ENCODE data around the gene IQSEC3. TPM values are rescaled to one million over a fixed set of nuclear protein-coding genes. Genes with fewer than 3 reads are reported as not detected.

The IQSEC3 gene
- total and polyA plus RNA-seq, 10 of the 15 experiments (the other 5 are each of a cell fraction or from before 2014, with no cell fraction given), result not detected

GRCh38 chr12:87856-88255 lies 21.3 kb downstream of the IQSEC3 start:
- ChIA-PET POLR2A (no interaction called here), SMC1A (ENCODE audit: uncharacterized antibody, unreplicated experiment) (no interaction called here), RAD21 (ENCODE audit: unreplicated experiment) (no interaction called here), CTCF (no interaction called here)
- Histone ChIP-seq H3K27me3 (replicated peaks in 1 of 2; ENCODE audit: control insufficient read depth in 2 of 2, insufficient read depth in 2 of 2, low read length in 1 of 2) (peaks cover 2 to 4% of the 10 kb centered on the region in 2 experiments; a peak in 3 of 4 replicates), H3K4me3 (no peak overlapping the region), H3K27ac (ENCODE audit: control insufficient read depth, insufficient read depth) (no peak overlapping the region), H3K36me3 (ENCODE audit: control insufficient read depth in 2 of 2, insufficient read depth in 2 of 2, low read length in 1 of 2) (no peaks in the 10 kb centered on the region), H2AFZ (ENCODE audit: control insufficient read depth, low read depth, low read length) (no peak overlapping the region), H3K9me3 (replicated peaks; ENCODE audit: control insufficient read depth, insufficient read depth, low read length) (no peaks in the 10 kb centered on the region; the same call in 2 of the 3 replicates), H3K9ac (ENCODE audit: control insufficient read depth, insufficient read depth, low read length) (no peak overlapping the region), H3K79me2 (ENCODE audit: control insufficient read depth, insufficient read depth, low read length) (no peaks in the 10 kb centered on the region), H3K4me2 (ENCODE audit: control insufficient read depth, insufficient read depth) (no peak overlapping the region), H3K4me1 (ENCODE audit: control insufficient read depth, insufficient read depth, low read length) (no peaks in the 10 kb centered on the region), H4K20me1 (ENCODE audit: control insufficient read depth, insufficient read depth) (no peaks in the 10 kb centered on the region)
- BruUV-seq (replicated peaks), result no TSS peak
- TF ChIP-seq SMARCA5 (IDR thresholded peaks at IDR 0.05), result no peak
- no peak for TF ChIP-seq WRNIP1 (IDR thresholded peaks at IDR 0.05; ENCODE audit: borderline replicate concordance, low read depth, low read length)
- TF ChIP-seq MAX (IDR thresholded peaks at IDR 0.05; ENCODE audit: low read depth, low read length), result no peak
- TF ChIP-seq PML (IDR thresholded peaks at IDR 0.05; ENCODE audit: low read length), result no peak
- TF ChIP-seq IRF5 (IDR thresholded peaks at IDR 0.05; ENCODE audit: borderline replicate concordance), result no peak
- TF ChIP-seq KDM1A (IDR thresholded peaks at IDR 0.05; ENCODE audit: borderline replicate concordance), result no peak
- in situ Hi-C loops (cut with MboI) (no loop called here), intact Hi-C loops (cut with micrococcal nuclease; ENCODE audit: unreplicated experiment) (no loop called here)
- FAIRE-seq, result no peak
- WGBS (ENCODE audit: insufficient coverage, insufficient replicate concordance, low lambda C conversion rate, missing lambda C conversion rate), result 57% methylated on average over 9 of the region's 9 CpGs
- no peak for DNase-seq (ENCODE audit: low read depth, low spot score)
- ATAC-seq, result no peak

- ATAC-seq (no peak), FAIRE-seq (no peak), DNase-seq (ENCODE audit: low read depth, low spot score) (no peak)
- H2AFZ ChIP-seq (ENCODE audit: control insufficient read depth, low read depth, low read length), result no peak overlapping the region
- H3K36me3 ChIP-seq (ENCODE audit: control insufficient read depth in 2 of 2, insufficient read depth in 2 of 2, low read length in 1 of 2), result no peaks in the 10 kb centered on the region
- TF ChIP-seq JUNB (IDR thresholded peaks at IDR 0.05) (no peak), HDAC6 (IDR thresholded peaks at IDR 0.05; ENCODE audit: unreplicated experiment) (no peak), RAD21 (IDR thresholded peaks at IDR 0.05; ENCODE audit: insufficient read depth, low read depth, low read length) (no peak), USF1 (IDR thresholded peaks at IDR 0.05; ENCODE audit: borderline replicate concordance, extremely low read length, insufficient read depth, low read depth, low read length) (no peak), CREM (IDR thresholded peaks at IDR 0.05; ENCODE audit: low read depth) (no peak), TAF1 (IDR thresholded peaks at IDR 0.05; ENCODE audit: borderline replicate concordance, low read depth, low read length) (no peak), ASH2L (IDR thresholded peaks at IDR 0.05; ENCODE audit: borderline replicate concordance, low read depth) (no peak), FOXK2 (IDR thresholded peaks at IDR 0.05) (no peak), FOXM1 (IDR thresholded peaks at IDR 0.05; ENCODE audit: low read depth, low read length) (no peak)
- no TSS peak for BruUV-seq (replicated peaks)
- ChIA-PET CTCF (no interaction called here), RAD21 (ENCODE audit: unreplicated experiment) (no interaction called here), POLR2A (no interaction called here), SMC1A (ENCODE audit: uncharacterized antibody, unreplicated experiment) (no interaction called here)
- no peaks in the 10 kb centered on the region; the same call in 2 of the 3 replicates for H3K9me3 ChIP-seq (replicated peaks; ENCODE audit: control insufficient read depth, insufficient read depth, low read length)
- H3K4me3 ChIP-seq, result no peak overlapping the region
- no peaks in the 10 kb centered on the region; a peak in 3 of 4 replicates for H3K27me3 ChIP-seq (replicated peaks in 1 of 2; ENCODE audit: control insufficient read depth in 2 of 2, insufficient read depth in 2 of 2, low read length in 1 of 2)
- 13% methylated on average over 2 of the region's 2 CpGs for WGBS (ENCODE audit: insufficient coverage, insufficient replicate concordance, low lambda C conversion rate, missing lambda C conversion rate)
- H3K9ac ChIP-seq (ENCODE audit: control insufficient read depth, insufficient read depth, low read length), result no peak overlapping the region
- H3K27ac ChIP-seq (ENCODE audit: control insufficient read depth, insufficient read depth), result no peak overlapping the region
- in situ Hi-C loops (cut with MboI) (no loop called here), intact Hi-C loops (cut with micrococcal nuclease; ENCODE audit: unreplicated experiment) (no loop called here)
- no peak overlapping the region for H3K4me2 ChIP-seq (ENCODE audit: control insufficient read depth, insufficient read depth)
- H3K4me1 ChIP-seq (ENCODE audit: control insufficient read depth, insufficient read depth, low read length), result no peaks in the 10 kb centered on the region
- H4K20me1 ChIP-seq (ENCODE audit: control insufficient read depth, insufficient read depth), result no peaks in the 10 kb centered on the region
- no peaks in the 10 kb centered on the region for H3K79me2 ChIP-seq (ENCODE audit: control insufficient read depth, insufficient read depth, low read length)
These were observed 23.1 kb downstream of the IQSEC3 start for GRCh38 chr12:89653-90052.
